ENCODE measurements around the gene UBE2D1.

Gene UBE2D1

DNA sequence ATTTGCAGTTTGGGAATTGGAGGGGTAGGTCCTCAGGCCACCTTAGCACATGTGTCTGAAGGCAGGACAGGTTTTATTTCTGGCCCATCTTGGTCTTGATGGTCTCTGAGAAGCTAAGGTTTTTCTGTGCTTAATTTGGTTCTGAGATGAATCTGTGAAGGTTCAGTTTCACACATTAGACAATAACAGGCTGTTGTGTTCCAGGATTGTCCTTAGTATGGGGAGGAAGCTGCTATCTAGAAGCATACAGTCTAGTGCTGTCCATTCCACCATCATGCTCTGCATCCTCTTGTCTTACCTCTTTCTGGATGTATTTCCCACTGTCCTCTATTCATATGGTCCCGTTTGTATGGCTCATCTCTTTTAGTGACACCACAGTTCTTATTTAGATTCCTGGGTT is 7.1 kb downstream of the UBE2D1 start:
- DNase-seq: no peak

DNA sequence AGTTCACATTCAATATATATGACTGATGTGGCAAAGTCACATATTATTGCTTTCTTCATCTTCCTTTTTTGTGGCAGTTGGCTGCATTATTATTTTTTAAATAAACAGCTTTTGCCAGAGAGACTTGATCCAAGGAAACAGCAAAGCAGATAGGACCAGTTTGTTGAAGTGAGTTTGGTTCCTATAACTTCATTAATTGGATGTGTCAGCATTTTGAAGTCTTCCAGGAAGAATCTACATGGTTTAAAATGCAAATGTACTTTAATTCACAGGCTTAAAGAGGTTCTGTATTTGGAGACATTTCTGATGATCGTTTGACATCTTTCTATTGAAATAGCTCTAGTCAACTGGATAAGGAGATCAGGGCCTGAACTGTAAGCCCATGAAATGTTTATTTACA is 13.2 kb downstream of the UBE2D1 start:
- DNase-seq: no peak

DNA sequence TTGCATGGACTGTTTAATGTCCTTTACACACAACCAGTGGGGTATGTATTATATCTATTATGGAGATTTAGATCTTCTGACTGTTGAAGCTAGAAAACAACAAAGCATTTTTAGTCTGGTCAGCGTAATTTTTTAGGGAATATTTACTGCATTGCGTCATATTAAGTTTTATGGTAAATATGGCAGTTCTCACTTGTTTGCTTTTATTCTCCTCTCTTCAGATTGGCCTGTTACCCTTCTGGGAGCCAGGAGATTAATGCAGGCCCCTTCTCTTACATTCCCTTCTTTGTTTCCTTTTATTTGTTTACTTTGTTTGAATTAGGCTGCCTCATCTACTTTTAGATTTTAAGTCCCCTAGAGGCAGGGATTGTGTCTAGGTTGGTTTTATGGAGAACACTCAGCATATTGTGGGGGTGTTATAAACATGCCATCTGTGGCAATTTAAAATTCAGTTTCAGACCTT is 13.8 kb downstream of the UBE2D1 start:
- no peak for DNase-seq

DNA sequence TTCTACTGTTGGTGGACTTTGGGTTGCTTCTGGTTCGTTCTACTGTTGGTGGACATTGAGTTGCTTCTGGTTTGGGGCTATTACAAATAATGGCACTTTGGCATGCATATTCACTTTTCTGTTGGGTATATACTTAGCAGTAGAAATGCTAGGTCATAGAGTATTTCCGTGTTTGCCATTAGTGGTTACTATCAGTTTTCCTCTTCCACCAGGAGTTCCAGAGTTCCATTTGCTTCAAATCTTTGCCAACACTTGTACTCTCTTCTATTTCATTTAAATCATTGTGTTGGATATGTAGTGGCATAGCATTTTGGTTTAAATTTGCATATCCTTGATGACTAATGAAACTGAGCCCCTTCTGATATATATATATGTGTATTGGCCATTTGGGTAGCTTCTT is 15.2 kb downstream of the UBE2D1 start:
- DNase-seq: no peak

DNA sequence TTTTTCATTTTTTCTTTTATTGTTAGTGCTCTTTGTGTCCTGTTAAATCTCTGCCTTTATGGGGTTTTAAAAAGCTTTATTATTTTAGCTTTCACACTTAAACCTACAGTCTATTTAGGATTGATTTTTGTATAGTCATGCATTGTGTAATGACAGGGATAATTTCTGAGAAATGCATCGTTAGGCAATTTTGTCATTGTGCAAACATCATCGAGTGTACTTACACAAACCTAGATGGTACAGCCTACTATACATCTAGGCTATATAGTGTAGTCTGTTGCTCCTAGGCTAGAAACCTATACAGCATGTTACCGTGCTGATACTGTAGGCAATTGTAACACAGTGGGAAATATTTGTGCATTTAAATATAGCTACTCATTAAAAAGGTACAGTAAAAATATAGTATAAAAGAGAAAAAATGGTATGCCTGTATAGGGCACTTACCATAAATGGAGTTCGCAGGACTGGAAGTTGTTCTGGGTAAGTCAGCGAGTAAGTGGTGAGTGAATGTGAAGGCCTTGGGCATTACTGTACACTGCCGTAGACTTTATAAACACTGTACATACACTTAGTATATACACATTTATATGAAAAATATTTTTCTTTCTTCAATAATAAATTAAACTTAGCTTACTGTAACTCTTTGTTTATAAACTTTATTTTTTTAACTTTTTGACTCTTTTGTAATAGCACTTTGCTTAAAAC is 16.0 kb downstream of the UBE2D1 start:
- no peak for DNase-seq

DNA sequence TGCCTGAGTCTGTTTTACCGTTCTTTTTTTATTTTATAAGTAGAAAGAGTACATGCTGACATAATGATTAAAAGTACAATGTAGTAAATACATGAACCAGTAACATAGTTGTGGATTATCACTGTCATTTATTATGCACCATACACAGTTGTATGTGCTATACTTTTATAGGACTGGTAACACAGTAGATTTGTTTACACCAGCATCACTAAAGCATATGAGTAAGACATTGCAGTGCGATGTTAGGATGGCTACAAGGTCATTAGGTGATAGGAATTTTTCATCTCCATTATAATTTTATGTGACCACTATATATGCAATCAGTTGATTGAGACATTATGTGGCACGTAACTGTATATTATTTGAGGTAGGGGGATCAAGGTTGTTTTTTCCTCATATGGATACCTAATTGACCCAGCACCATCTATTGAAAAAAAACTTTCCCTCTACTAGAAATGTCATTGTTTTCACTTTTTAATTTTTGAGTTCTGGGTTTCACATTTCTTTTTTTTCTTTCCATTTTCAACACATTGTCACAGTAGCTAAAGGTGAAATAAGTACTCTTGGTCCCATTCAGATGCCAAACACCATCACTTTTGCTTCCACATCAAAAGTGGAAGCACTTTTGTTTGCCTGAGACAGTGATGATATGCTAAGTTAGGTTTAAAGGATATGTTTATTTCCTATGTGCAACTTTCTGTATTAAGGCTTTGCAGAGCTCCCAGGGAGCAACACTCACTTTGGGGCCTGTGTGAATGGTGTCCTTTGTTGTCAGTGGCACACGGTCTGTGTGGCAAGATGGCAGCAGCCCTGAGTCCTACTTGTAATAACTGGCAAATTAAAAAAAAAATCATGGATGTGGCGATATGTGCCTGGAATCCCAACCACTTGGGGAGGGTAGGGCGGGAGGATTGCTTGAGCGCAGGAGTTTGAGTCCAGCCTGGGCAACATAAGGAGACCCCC is 17.1 kb downstream of the UBE2D1 start:
- no peak for DNase-seq

DNA sequence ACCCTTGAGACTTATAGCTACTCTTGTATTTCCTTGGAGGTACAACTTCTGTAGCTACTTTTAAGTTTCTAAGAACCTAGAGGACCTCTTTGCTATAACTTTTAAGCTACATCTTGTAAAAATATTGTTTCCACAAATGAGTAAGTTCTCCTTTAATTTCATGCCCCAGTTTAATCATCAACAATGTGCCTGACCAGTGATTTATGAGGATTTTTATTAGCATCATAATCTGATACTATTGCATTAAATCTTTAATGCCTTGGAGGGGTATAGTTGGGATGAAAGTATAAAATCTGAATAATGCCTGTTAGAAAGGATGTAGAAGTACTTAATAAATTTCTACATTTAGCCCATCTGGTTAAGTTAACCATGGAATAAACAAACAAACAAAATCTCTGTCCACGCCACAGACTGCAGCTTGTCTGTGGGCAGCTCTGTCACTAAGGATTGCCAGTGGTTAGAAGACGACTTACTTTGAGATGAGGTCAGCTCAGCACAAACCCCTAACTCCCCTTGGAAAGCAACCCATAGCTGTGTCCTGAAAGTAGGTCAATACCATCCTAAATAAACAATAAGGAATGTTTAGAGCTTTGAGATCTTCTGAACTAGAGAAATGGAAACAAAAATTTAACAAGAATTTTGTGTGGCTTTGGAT is 18.3 kb downstream of the UBE2D1 start:
- DNase-seq: no peak

DNA sequence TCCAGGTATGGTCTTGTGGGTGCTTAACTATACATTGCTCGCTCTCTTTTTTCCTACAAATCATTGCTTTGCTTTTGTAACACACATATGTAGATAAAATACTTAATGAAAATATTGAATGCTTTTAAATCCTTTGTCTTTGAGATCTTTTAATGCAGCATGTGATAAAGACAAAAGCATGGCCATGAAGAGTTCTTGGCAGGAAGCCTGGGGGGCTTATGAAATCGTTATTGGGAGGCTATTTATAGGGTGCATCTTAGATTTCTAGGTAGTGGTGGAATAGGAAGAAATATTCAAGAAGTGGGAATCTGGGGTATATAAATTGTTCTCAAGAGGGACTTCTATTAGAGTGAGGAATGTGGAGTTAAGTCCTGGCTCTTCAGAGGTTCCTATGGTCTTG is 21.9 kb downstream of the UBE2D1 start:
- no peak for DNase-seq

DNA sequence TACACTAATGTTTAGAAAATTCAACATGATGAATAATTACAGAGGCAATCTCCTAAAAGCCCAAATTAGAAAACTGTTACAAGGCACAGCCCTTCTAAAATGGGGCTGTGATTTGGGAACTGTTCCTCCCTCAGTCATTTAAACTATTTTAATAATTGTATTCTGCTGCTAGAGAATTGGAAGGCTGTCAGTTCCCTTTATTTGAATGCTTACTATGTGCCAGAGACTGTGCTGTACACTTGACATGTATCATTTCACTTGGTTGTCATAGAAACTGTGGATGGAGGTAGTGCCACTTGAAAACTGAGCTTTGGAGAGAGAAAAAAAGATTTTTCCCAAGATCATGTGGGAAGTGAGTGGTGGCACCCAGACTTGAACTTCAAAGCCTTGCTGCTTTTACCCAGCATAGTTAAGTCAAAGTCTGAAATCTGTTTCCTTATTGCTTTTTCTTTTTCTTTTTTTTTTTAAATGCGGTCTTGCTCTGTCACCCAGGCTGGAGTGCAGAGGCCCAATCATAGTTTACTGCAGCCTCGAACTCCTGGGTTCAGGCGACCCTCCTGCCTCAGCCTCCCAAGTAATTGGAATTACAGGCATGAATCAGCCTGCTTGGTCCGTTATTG is 23.6 kb downstream of the UBE2D1 start:
- DNase-seq: no peak

DNA sequence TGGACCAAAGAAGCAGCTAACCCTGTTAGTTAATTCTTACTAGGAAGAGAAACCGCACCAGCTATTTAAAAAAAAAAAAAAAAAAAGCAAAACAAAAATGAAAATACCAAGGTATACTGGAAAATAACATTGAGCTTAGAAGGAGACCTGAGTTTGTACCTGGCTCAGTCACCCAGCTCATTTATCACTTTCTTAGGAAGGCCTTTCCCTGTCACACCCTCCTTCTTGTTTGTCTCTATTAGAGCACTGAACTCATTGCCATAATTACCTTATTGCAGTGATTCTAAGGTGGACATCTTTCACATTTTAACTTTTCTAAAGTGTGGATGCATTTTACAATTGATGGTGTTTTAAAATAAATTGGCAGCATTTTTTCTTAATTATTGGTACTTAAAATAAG is 24.1 kb downstream of the UBE2D1 start:
- DNase-seq: no peak

DNA sequence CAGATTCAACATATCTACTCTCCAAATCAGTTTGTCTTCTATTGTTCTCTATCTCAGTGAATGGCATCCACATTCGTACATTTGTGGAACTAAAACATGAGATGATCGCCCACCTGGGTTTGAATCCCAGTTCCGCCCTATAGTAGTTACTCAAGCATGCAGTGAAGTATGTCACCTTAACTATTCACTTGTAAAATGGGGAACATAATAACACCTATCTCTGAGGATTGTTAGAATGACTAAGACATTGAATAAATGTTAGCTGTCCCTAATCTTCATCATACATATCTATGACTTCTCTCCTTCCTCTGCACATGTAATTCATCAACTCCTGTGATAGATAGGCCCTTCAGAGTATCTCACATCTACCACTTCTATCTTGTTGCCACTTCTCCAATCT is 24.7 kb downstream of the UBE2D1 start:
- DNase-seq: no peak

DNA sequence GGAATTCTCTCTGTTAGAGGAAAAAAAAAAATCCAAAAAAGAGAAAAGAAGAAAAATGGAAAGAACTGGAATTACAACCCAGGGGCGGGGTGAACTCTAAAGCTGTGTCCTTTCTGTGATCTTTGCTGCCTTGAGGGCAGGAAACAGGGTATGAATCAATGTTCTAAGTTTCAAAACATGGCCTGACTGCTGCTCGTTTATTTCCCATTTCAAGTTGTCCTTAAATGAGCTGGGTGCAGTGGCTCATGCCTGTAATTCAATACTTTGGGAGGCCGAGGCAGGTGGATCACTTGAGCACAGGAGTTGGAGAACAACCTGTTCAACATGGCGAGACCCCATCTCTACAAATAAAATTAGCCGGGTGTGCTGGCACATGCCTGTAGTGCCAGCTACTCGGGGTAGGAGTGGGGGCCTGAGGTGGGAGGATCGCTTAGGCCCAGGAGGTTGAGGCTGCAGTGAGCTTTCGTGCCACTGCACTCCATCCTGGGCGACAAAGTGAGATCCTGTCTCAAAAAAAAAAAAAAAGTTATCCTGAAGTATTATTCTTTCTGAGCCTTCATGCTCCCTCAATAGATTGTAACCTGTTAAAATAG is 25.7 kb downstream of the UBE2D1 start:
- DNase-seq: no peak

DNA sequence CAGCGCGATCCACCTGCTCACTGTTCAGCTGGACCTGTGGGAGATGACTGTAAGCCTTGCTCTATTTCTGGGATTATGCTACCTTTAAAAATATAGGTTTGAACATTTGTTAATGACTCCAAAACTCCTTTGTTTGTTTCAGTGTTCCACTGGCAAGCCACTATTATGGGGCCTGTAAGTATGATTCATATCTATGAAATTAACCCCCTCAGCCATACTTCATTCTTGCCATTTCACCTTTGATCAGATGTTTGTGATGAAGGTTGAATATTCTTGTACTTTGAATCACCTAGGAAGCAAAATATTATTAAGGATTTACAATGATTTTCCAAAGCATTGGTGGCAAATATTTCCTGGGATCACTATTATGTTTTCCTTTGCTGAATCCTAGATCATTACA is 26.5 kb downstream of the UBE2D1 start:
- no peak for DNase-seq

DNA sequence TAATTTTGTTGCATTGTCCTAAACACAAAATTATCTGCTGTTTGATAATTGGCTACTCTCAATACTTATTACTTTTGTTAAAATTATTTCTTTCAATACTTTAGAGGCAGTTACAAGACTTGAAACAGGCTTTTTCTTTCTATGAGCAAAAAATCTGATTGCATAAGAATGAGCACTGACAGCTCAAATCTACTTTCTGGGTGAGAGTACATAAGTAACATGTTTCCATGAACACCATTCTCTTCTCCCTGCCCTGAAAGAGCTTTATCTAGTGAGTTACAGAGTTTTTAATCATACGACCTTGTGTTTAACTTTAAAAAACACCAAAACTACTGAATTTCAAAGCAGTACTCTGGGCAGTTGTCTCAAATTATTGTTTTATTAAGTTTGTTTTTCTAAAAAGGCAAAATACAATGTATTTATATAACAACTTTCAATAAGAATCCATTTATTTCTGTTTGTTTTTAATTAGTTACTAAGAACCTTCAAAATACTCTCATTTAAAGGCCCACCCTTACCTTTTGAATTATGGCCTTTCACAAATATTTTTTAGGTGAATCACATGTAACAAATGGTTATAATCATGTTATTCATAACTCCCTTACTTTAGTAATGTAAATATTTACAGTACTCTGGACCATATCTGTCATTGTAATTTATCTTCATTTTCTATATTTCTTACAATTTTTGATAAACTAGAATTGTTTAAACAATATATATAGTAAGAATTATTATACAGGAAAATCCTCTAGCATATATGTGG is 27.4 kb downstream of the UBE2D1 start:
- no peak for DNase-seq

DNA sequence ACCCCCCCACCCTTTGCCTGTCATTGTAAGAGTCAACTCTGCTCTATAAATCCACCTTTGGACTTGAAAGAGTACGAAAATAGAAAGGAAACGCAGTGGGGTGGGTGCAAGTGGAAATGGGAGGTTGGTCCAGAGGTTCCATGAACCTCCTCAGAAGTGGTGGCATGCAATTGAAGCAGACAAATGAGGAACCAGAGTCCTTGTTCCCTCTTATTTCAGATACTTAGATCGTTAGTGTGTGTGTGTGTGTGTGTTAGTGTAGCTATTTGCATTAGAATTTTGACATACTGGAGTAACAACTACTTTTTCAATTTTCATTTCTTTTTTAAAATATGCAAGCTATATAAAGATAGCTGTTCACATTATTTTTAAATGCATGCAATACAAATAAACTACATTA is 32.3 kb downstream of the UBE2D1 start:
- no peak for DNase-seq

DNA sequence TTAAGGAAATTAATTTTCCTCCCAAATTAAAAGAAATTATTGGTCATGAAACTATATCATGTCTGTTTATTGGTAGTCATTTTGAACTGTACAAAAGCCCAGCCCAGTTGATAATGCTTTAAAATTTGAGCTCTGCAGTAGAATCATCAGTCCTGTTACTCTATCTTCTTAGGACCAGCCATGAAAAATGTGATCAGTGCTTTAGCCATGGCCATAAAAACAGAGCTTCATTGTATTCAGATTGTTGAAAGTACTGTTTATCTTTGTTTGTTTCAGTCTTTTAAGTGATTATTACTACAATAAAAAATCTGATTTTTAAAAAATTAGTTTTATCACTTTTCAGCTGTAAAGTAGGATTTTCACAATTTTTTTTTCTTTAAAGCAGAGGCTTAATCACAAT is 36.7 kb downstream of the UBE2D1 start:
- no peak for DNase-seq

DNA sequence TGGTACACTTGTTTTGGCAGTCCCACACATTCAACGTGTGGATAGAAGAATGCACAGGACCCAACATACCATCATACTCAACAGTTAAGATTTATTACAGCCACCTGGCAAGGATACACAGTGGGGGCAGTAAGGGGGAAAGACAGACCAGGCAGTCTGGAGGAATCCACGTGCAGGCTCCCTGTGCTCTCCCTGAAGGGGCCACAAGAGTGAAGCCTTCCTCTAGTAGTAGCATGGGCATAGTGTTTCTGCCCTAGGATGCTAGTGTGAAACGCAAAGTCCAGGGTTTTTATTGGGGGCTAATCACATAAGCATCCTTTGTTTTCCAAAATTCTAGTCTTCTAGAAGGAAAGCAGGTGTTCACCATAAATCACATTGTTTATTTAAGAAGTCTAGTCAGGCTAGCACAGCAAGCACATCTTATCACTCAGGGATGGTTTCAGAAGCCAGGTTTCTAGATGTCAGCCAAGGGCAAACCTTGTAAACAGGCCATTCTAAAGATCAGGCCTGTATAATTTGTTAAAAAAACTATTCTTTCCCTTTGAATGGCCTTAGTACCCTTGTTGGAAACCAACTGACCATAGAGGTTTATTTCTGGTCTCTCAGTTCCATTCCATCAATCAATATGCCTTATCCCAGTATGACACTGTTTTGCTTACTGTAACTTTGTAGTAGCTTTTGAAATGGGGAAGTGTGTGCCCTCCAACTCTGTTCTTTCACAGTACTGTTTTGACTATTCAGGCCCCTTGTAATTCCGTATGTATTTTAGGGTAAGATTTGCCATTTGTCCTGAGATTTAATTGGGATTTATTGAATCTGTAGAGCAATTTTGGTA is 38.0 kb downstream of the UBE2D1 start:
- no peak for DNase-seq

DNA sequence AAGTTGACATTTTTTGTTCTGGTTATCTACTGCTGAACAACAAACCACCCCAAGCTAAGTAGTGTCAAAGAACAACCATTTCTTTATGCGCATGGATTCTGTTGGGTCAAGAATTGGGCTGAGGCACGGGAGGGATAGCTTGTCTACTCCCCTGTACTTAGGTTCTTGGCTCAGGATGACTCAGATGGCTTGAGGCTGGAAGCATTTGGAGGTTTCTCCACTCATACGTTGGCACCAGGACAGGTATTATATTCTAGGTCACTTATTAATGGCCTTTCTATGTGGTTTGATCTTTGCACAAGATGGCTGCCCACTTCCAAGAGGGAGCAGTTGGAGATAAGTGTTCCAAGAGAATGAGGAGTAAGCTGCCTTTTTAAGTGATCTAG is 38.6 kb downstream of the UBE2D1 start:
- no peak for DNase-seq

DNA sequence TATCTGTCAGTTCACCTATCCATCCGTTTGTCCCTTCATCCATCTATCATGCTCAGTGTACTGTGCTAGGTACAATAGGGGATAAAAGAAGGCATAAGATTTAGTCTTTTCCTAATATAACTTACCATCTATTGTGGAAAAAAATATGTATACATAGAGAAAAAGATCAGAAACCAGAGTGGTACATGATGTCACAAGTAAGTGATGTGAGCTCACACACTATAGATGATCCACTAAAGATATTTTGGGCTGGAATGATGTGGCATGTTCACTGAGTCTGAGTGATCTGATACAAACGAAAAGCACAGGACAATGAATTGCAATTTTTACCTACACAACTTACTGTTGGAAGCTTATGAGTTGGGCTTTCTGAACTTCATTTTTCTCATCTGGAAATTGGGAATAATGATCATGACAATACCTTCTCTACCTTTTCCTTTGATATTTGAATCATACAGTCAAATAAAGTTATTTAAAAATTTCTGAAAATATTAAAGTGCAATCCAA is 47.7 kb downstream of the UBE2D1 start:
- no peak for DNase-seq

DNA sequence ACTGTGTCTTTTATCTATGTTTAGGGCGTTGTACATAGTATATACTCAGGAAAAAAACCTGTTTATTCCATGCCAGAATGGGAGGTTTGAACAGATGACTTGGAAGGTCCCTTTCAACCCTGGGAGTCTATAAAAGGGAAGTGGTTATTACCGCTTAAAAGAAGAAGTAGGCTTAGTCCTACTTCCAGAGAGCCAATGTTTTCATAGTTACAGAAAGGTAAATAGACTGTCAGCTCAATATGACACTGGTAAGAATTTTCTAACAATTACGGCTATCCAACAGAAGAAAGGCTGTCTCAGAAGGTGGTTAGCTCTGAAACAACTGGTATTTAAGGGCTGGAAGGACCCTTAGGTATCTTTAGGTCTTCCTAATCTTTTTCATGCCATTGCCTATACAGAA is 49.3 kb downstream of the UBE2D1 start:
- no peak for DNase-seq

DNA sequence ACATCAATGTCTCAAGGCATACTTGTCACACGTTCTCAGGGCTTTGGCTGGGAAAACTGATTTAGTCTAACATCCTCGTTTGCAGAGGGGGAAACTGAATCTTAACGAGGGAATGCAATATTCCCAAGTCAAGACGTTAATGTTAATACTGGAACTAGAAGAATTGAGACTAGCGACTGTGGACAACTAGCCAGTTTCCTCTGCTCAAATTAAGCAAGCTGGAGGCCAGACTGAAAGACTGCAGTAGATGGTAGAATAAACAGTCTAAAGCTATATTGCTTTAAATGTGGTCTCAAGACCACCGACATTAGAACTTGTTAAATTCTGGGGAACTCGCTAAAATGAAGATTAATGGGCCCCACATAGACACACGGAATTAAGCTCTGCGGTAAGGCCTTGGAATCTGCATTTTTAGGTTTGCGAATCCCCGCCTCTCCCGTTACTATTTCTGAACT is 49.8 kb downstream of the UBE2D1 start:
- DNase-seq: no peak
